ENCODE data around the gene RAB11FIP3.

Gene RAB11FIP3

GRCh38 chr16:556474-557173 is 131.2 kb downstream of the RAB11FIP3 start:
- DNase-seq = no peak

- DNase-seq = no peak
These were observed 132.2 kb downstream of the RAB11FIP3 start for GRCh38 chr16:557463-558297.

GRCh38 chr16:558298-559020 is 133.0 kb downstream of the RAB11FIP3 start:
- DNase-seq = no peak

- no peak for DNase-seq
These were observed 133.6 kb downstream of the RAB11FIP3 start for GRCh38 chr16:559021-559380.

- no peak for DNase-seq
These were observed 134.2 kb downstream of the RAB11FIP3 start for GRCh38 chr16:559411-560203.

DNA sequence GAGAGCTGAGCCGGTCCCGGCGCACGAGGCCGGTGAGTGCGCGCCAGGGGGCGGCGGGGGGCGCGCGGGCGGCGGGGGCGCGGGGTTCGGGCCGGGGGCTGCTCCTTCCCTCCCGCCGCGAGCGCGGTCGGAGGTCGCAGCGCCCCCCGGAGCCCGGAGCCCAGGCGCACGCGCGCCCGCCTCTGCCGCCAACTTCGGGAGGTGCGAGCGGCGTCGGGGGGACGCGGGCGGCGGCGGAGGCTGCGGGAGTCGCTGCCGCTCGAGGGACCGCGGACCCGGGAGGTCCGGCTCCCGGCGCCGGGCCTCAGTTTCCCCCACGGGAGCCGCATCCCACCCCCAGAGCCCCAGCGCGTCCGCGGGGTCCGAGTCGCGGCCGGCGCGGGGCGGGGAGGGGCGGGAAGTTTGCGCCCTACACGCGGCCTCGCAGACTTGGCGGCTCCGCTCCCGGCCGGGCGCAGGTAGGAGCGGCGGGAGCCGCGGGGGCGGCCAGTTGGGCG is 134.8 kb downstream of the RAB11FIP3 start, which contains the start of gene PRR35:
TSS of gene PRR35 (plus strand) at position 191 of the 497 bp plus-strand sequence. CDS start 2,901 bp downstream, outside the sequence.
- DNase-seq = no peak

- DNase-seq = no peak
These were observed 135.4 kb downstream of the RAB11FIP3 start for GRCh38 chr16:560701-561412.

- no peak for DNase-seq
These were observed 136.0 kb downstream of the RAB11FIP3 start for GRCh38 chr16:561413-561794.

- no peak for DNase-seq
These were observed 136.8 kb downstream of the RAB11FIP3 start for GRCh38 chr16:561957-562938.

- no peak for DNase-seq
These were observed 137.7 kb downstream of the RAB11FIP3 start for GRCh38 chr16:563072-563644.

DNA sequence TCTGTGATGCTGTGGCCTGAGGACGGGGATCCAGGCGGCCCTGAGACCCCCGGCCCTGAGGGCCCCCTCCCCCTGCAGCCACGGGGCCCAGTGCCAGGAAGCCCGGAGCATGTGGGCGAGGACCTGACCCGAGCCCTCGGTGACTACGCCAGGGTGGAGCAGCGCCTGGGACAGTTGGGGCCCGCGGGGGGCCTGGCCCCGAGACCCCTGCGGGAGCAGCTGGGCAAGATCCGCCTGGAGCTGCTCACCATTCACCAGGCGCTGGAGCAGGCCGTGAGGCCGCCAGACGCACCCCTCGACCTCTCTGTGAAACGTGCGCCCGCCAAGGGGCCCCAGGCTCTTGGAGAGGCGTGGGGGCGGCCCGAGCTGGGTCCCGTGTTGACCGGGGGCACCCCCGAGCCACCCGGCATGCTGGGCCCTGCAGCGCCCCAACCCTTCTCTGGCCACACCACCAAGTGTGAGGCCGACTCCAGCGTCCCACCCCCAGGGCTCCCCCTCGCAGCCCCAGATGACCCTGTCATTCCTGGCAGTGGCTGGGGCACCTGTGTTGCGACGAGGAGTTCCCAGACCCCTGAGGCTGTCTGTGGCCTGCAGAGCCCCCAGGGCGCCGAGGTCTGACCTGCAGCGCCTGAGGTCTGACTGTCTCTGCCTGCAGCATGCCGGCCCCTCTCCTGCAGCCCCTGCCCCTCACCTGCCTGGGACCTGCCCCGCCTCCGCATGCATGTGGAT is 139.4 kb downstream of the RAB11FIP3 start:
- DNase-seq = no peak

DNA sequence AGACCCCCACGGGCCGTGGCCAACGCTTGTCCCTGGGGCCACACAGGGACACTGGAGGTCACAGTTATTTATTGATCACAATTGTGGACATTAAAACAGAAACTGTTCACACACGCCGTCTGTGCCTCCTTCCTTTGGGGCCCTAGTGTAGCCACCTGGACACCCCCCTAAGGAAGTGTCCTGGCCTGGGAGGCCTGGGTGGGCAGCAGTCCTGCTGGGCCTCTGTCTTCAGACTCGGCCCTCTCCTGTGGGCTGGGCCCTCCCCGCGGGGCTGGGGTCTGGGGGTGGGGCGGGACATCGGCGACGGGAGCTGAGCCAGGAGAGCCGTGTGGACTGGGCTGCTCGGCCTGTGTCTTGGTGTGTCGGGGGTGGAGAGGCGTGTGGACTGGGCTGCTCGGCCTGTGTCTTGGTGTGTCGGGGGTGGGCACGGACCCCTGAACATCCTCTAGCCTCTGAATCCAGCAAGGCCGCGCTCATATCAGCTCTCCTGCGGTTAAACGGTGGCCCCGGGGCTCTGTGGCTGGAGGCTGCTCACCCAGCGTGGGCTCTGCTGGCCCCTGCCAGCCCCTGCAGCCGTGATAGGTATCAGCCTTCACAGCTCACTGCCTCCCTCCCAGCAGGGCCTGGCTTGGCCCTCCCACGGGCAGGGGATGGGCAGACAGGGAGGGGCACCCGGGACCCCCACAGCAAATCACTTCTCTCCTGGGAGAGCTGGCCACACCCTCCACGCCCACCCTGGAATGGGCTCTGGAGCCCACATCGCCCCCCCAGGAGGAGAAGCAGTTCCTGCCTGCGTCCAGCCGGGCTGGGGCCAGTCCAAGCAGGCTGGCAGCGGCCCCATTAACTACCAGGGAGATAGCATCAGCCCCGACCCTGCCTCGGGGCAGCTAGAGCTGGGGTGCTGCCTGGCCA is 140.2 kb downstream of the RAB11FIP3 start:
- DNase-seq = no peak

GRCh38 chr16:566475-567372 is 141.3 kb downstream of the RAB11FIP3 start, which contains the start of gene NHLRC4:
Gene NHLRC4 (plus strand): TSS chr16:567005. CDS start chr16:568048, 1,043 bp downstream.
- peak; percentile 53 for DNase-seq

DNA sequence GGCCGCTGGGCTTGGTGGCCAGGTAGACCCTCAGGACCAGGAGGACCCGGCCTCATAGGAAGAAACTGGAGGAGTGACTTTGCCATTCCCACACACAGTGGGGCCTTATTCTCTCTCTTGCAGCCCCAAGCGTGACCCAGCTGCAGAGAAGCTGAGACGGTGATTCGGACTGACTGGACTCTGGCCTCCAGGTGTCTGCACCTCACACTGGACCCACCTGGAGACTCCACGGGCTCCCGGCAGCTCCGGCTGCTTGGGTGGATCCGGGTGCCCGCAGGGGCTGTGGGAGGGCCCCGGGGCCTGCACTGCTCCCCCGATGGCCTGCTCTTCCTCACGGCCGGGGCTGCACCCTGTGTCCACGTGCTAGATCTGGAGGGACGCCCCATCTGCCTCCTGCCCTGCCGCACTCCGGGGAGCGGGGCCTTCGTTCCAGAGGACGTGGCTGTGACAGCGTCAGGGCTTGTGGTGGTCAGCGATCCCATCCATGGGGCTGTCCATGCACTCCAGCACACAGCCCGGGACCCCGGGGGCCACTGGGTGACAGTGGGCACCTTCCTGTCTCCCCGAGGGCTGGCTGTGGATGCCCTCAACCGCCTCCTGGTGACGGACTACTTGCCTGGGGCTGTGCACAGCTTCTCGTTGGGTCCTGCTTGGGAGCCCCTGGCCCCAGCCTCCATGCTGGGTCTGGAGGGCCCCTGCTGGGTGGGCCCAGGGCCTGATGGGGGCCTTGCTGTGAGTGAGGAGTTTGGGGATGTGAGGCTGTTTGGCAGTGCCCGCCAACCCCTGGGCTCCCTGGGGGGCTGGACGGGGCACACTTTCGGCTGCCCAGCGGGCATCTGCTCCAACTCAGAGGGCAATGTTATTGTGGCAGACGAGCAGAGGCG is 142.2 kb downstream of the RAB11FIP3 start:
- DNase-seq = no peak

GRCh38 chr16:568401-569258 is 143.2 kb downstream of the RAB11FIP3 start:
- no peak for DNase-seq

All from CD4-positive, alpha-beta T cell treated with Interleukin-10 for 1 hour (primary cell).